Psoas muscle (tissue), 8 donors: ENCODE measurements around the gene SIGMAR1. TPM values are rescaled to one million over a fixed set of nuclear protein-coding genes. Genes with fewer than 3 reads are reported as not detected.

Source experiments
- ATAC-seq, 4 donors: fragments of 200-7000 bp; cut with Tn5 transposase; one replicate each; pipeline ENCODE4 v1.9.1; 2020; ENCODE audit warnings: moderate library complexity in 3 of 4, mild to moderate bottlenecking in 2 of 4
- DNase-seq, 2 donors: peaks; one replicate each; pipeline ENCODE4 v3.0.0-alpha.2; 2020
- H3K27ac ChIP-seq: fragments of 200-600 bp; one replicate; pipeline ENCODE4 v1.8.0; 2022
- H3K27me3 ChIP-seq, 3 donors: fragments of 200-600 bp in 1 of 3; one replicate each; pipeline versions ENCODE4 v1.6.1 to v1.8.0; 2013 to 2022; ENCODE audit warnings: low read length in 2 of 3, mild to moderate bottlenecking in 2 of 3, moderate library complexity in 1 of 3; ENCODE audit not compliant: insufficient read depth in 3 of 3
- H3K36me3 ChIP-seq, 2 donors: fragments of 200-600 bp in 1 of 2; one replicate each; pipeline versions ENCODE4 v1.6.1 to v1.8.0; 2013 to 2022; ENCODE audit warnings: low read depth in 1 of 2, mild to moderate bottlenecking in 1 of 2, moderate library complexity in 1 of 2; ENCODE audit not compliant: insufficient read depth in 1 of 2
- H3K4me1 ChIP-seq: fragments of 200-600 bp; one replicate; pipeline ENCODE4 v1.8.0; 2022
- H3K4me3 ChIP-seq: fragments of 200-600 bp; one replicate; pipeline ENCODE4 v1.8.0; 2022; ENCODE audit warnings: mild to moderate bottlenecking
- H3K9me3 ChIP-seq: fragments of 200-600 bp; one replicate; pipeline ENCODE4 v1.8.0; 2022
- WGBS, 3 donors: extraction: QIAGEN DNeasy Blood & Tissue Kit; methylation state at CpG; one replicate each; pipeline versions ENCODE4 v1.1.6 to v1.1.7; 2013; 5-methylcytosine and 5-hydroxymethylcytosine counted together
- intact Hi-C, 2 donors: fragments of 100-400 bp; cut with DNase I; formaldehyde crosslinking; loops; one replicate each; pipeline versions ENCODE4 v1.11.0 to v1.14.2; 2022
- polyA plus RNA-seq, 3 donors: library from polyadenylated mRNA; stranded (reverse); fragments of 200-250 nt; gene quantifications; one replicate each; pipeline ENCODE4 v1.2.3, GENCODE V29; 2013
- total RNA-seq, 4 donors: library from RNA; stranded (reverse); fragmentation: NEBNext Ultra II Directional in 2 of 4; extraction: Animal tissue kit (Norgen Biotek cat#: 25700) in 2 of 4; gene quantifications; one replicate each; pipeline versions ENCODE4 v1.2.1 to v1.2.4, GENCODE V29; 2021 to 2023
- TF ChIP-seq, protein P1 (sequence below): fragments of 200-600 bp; IDR thresholded peaks from one replicate; pipeline ENCODE4 v1.8.0; 2022; ENCODE audit warnings: antibody characterized with exemption
- donor health status: healthy with polysubstance abuse.
- donor health status: DM: no; HTN: no; CAD: no; lungs with moderate emphysema.
- donor health status: Bipolar disorder and iron deficiency.
- donor health status: healthy.
- donor health status: DM: yes; HTN: yes; CAD: no.
- donor health status: DM: no; HTN: no; CAD: no.
- donor health status: DM: no; HTN: no; CAD: no.
- donor health status: DM: yes; HTN: yes; CAD: no.

SIGMAR1 gene
- total and polyA plus RNA-seq, 7 donors = 13.0 to 50.1 (median 14.1) TPM

DNA sequence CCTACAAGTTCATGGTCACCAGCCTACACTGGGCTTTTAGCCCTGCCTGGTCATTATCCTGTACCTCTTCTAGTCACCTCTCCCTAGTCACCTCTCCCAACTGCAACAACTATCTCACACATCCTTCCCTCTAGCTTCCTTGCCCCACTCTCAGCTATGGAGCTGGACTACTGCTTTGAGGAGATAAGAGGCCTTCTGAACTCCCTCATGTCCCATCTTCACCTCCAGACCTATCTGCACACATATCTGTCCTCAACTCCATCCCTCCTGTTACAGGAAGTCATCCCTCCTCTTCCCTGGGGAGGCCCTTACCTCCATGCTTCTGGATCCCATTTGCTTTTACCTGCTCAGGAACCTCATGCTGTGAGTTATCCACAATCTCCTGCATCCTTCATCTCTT lies 31.4 kb downstream of the SIGMAR1 start:
- ATAC-seq = no peak
- TF ChIP-seq, protein P1, sequence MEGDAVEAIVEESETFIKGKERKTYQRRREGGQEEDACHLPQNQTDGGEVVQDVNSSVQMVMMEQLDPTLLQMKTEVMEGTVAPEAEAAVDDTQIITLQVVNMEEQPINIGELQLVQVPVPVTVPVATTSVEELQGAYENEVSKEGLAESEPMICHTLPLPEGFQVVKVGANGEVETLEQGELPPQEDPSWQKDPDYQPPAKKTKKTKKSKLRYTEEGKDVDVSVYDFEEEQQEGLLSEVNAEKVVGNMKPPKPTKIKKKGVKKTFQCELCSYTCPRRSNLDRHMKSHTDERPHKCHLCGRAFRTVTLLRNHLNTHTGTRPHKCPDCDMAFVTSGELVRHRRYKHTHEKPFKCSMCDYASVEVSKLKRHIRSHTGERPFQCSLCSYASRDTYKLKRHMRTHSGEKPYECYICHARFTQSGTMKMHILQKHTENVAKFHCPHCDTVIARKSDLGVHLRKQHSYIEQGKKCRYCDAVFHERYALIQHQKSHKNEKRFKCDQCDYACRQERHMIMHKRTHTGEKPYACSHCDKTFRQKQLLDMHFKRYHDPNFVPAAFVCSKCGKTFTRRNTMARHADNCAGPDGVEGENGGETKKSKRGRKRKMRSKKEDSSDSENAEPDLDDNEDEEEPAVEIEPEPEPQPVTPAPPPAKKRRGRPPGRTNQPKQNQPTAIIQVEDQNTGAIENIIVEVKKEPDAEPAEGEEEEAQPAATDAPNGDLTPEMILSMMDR = no peak

DNA sequence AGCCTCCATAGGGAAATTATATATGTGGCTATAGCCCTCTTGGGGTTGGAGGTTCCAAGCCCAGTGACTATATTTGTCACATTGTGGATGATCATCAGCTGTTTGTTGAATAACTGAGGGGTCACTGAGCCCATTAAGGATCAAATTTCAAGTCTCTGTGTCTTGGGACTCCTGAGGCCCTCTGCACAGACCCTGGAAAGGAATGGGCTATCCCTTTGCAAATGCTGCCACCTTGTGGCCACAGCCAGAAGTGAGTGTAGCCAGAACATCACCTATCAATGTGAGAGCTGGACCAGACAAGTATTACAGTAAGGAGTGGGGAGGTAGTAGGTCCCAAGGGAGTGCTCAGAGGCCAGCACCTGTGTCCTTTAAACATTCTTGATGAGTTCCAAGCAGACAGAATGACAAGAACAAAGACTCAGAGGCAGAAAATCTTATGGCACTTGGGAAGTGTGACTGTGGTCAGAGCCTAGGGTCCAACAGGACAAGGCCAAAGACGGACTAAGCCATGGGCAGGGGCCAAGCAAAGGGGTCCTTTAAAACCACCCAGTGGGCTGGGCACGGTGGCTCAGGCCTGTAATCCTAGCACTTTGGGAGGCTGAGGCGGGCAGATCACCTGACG lies 33.9 kb downstream of the SIGMAR1 start:
- peak; percentile 91 to 96 (median 94) for ATAC-seq
- H3K27me3 ChIP-seq = no peaks in the 10 kb centered on the region
- no peaks in the 10 kb centered on the region for H3K36me3 ChIP-seq
- 43 to 53% (median 44%) methylated on average over 4 of the region's 4 CpGs for WGBS, 3 donors
- DNase-seq = peak; percentile 82 to 92
- no peak overlapping the region for H3K27ac ChIP-seq
- TF ChIP-seq, protein P1 = peak; percentile 92
- no peak overlapping the region for H3K4me3 ChIP-seq
- intact Hi-C loops = loop anchor here (2.0 to 10.0 kb wide), 6 partner anchors 55 to 276 kb away; partner anchors contain the start of genes KIF24 (in 1 of the 2) and NUDT2 (in 1 of the 2)
- H3K4me1 ChIP-seq = peaks cover 6% of the 10 kb centered on the region
- H3K9me3 ChIP-seq = no peaks in the 10 kb centered on the region

More for the DNA sequence above, 31.4 kb downstream of the SIGMAR1 start:
- no peak overlapping the region for H3K27ac ChIP-seq
- no peaks in the 10 kb centered on the region for H3K27me3 ChIP-seq
- no peak overlapping the region for H3K4me3 ChIP-seq
- H3K36me3 ChIP-seq = peaks cover 0 to 4% of the 10 kb centered on the region in 2 donors
- intact Hi-C loops = loop anchor here (10.0 kb wide), 2 partner anchors 171 to 201 kb away; no protein-coding TSS in a partner anchor
- no peaks in the 10 kb centered on the region for H3K9me3 ChIP-seq
- DNase-seq = no peak
- peaks cover 21% of the 10 kb centered on the region for H3K4me1 ChIP-seq

DNA sequence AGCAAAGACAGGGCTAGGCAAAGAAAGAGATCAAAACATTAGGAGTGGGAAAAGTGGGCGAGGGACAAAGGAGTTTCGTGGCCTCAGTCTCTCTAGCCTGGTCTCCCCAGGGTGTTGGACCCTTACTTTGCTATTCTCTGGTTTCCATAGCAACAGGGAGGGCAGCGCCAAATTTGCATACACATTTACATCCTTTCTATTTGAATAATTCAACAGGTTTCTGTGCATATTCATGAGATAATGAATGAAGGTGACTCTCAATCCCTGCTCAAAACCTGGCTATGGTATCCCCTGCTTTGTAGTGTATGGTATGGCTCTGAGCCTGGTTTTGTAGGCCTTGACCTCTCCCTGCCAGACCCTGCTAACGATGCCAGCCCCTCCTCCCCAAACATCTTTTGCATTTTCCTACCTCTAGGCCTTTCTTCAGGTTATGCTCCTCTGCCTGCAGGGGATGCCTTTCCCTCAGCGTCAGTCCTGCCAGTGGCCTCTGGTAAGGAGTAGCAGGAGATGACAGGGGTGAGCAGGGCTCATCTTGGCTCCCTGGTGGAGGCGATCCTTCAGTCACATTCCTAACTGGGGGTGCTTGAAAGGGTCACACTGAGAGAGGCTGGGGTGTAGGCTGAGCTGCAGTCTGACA lies 35.5 kb downstream of the SIGMAR1 start:
- no peak for ATAC-seq
- Histone ChIP-seq H3K4me3 (no peak overlapping the region), H3K27ac (no peak overlapping the region), H3K36me3 (no peaks in the 10 kb centered on the region), H3K9me3 (no peaks in the 10 kb centered on the region), H3K27me3 (no peaks in the 10 kb centered on the region), H3K4me1 (peaks cover 11% of the 10 kb centered on the region)
- intact Hi-C loops = loop anchor here (2.0 to 10.0 kb wide), 6 partner anchors 53 to 275 kb away; partner anchors contain the start of genes KIF24 (in 1 of the 2) and NUDT2 (in 1 of the 2)
- TF ChIP-seq, protein P1 = no peak
- WGBS, 3 donors = 76 to 80% (median 77%) methylated on average over 6 of the region's 6 CpGs
- no peak for DNase-seq

DNA sequence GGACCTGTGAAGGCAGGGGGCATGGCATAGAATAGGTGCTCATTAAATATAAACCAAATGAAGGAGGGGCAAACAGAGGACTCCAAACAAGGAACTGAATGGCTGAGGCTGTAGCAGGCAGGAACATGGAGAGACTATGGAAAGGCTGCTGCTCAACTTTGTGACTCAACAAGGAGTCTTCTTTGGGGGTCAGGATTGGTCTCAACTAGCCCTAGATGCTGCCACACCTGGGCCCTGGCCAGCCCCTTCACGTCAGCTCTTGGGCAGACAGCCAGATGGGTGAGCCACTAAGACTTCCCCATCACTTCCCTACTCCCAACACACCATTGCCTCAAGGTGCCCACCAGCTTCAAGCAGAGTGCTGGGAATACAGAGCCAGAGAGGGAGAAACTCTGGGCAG lies 36.7 kb downstream of the SIGMAR1 start:
- TF ChIP-seq, protein P1 = no peak
- ATAC-seq = no peak
- H3K27me3 ChIP-seq = no peaks in the 10 kb centered on the region
- 21 to 42% (median 26%) methylated on average over 1 of the region's 1 CpG for WGBS, 3 donors
- H3K9me3 ChIP-seq = no peaks in the 10 kb centered on the region
- intact Hi-C loops = loop anchor here (5.0 to 10.0 kb wide), 5 partner anchors 166 to 274 kb away; partner anchors contain the start of genes KIF24 (in 1 of the 2) and NUDT2 (in 1 of the 2)
- H3K36me3 ChIP-seq = no peaks in the 10 kb centered on the region
- no peak for DNase-seq
- no peak overlapping the region for H3K27ac ChIP-seq
- peaks cover 23% of the 10 kb centered on the region for H3K4me1 ChIP-seq
- H3K4me3 ChIP-seq = no peak overlapping the region
